ENCODE results near the gene GMFB.

The GMFB gene

GRCh38 chr14:54425068-54425467, 63.7 kb downstream of the GMFB start:
- no peak for DNase-seq
